ENCODE data around the gene DNMT1. TPM values are rescaled to one million over a fixed set of nuclear protein-coding genes. Genes with fewer than 3 reads are reported as not detected.
A peak's percentile ranks its signal among the peaks of the same experiment; 100 is the strongest.
"Not testable (repeated sequence)": the region's sequence is repeated elsewhere in the genome, so short reads cannot be mapped to it uniquely, and the experiment has no call there.

The DNMT1 gene
- total RNA-seq, 4 donors from 2014 or later = 23.3 to 122 (median 42.0) TPM

DNA sequence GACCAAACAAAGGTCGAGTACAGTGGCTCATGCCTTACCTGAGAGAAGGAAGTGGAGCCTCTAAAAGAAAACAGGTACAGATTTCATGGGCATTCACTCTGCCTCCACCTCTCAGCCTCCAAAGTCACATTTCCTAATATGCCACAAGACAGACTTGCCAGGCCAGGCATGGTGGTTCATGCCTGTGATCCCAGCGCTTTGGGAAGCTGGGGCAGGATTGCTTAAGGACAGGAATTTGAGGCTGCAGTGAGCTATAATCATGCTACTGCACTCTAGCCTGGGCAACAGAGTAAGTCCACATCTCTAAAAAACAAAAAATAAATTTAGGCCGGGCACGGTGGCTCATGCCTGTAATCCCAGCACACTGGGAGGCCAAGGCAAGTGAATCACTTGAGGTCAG, 10.9 kb upstream of the DNMT1 start:
- Histone ChIP-seq H3K27ac (no peak overlapping the region), H3K4me3 (no peak overlapping the region), H3K27me3 (no peaks in the 10 kb centered on the region), H3K36me3 (no peaks in the 10 kb centered on the region), H3K9me3 (no peaks in the 10 kb centered on the region), H3K4me1 (no peaks in the 10 kb centered on the region)
- in situ Hi-C loops (cut with MboI; ENCODE audit: low pct_ligation_motif_present in 1 of 4, low pct_unique_long_range_greater_than_20kb in 1 of 4, low sequenced_read_pairs in 3 of 4) (no loop called here), intact Hi-C loops (cut with DNase I; ENCODE audit: low total_unique reads) (no loop called here)
- TF ChIP-seq, protein P1, sequence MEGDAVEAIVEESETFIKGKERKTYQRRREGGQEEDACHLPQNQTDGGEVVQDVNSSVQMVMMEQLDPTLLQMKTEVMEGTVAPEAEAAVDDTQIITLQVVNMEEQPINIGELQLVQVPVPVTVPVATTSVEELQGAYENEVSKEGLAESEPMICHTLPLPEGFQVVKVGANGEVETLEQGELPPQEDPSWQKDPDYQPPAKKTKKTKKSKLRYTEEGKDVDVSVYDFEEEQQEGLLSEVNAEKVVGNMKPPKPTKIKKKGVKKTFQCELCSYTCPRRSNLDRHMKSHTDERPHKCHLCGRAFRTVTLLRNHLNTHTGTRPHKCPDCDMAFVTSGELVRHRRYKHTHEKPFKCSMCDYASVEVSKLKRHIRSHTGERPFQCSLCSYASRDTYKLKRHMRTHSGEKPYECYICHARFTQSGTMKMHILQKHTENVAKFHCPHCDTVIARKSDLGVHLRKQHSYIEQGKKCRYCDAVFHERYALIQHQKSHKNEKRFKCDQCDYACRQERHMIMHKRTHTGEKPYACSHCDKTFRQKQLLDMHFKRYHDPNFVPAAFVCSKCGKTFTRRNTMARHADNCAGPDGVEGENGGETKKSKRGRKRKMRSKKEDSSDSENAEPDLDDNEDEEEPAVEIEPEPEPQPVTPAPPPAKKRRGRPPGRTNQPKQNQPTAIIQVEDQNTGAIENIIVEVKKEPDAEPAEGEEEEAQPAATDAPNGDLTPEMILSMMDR (IDR thresholded peaks at IDR 0.05) = no peak
- TF ChIP-seq POLR2A (IDR thresholded peaks at IDR 0.05) (no peak), EP300 (IDR thresholded peaks at IDR 0.05; ENCODE audit: low read depth) (no peak), POLR2AphosphoS5 (IDR thresholded peaks at IDR 0.05) (no peak)
- WGBS, 2 donors (ENCODE audit: low coverage in 1 of 2) = 93 to 100% methylated on average over 1 to 4 of the region's 4 CpGs
- no peak for DNase-seq

DNA sequence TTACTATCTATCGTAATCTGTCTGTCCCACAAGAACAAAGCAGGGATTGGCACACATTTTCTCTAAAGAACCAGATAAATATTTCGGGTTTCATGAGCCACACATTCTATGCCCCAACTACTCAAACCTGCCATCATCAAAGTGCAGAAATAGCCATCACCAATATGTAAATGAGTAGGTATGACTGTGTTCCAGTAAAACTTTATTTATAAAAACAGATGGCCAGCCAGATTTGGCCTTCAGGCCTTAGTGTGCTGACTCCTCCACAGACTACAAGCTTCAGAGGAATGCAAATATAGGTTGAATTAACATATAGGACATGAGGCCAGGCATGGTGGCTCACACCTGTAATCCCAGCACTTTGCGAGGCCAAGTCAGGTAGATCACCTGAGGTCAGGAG, 8.9 kb upstream of the DNMT1 start:
- TF ChIP-seq POLR2AphosphoS5 (IDR thresholded peaks at IDR 0.05) (no peak), POLR2A (IDR thresholded peaks at IDR 0.05) (no peak), EP300 (IDR thresholded peaks at IDR 0.05; ENCODE audit: low read depth) (no peak)
- TF ChIP-seq, protein P1 (IDR thresholded peaks at IDR 0.05) = no peak
- in situ Hi-C loops (cut with MboI; ENCODE audit: low pct_ligation_motif_present in 1 of 4, low pct_unique_long_range_greater_than_20kb in 1 of 4, low sequenced_read_pairs in 3 of 4) = no loop called here
- Histone ChIP-seq H3K9me3 (no peaks in the 10 kb centered on the region), H3K27ac (no peak overlapping the region), H3K4me3 (no peak overlapping the region), H3K4me1 (no peaks in the 10 kb centered on the region), H3K36me3 (no peaks in the 10 kb centered on the region), H3K27me3 (no peaks in the 10 kb centered on the region)
- 92 to 100% methylated on average over 1 to 3 of the region's 3 CpGs for WGBS, 2 donors (ENCODE audit: low coverage in 1 of 2)
- no peak for DNase-seq
- intact Hi-C loops (cut with DNase I; ENCODE audit: low total_unique reads) = no loop called here

DNA sequence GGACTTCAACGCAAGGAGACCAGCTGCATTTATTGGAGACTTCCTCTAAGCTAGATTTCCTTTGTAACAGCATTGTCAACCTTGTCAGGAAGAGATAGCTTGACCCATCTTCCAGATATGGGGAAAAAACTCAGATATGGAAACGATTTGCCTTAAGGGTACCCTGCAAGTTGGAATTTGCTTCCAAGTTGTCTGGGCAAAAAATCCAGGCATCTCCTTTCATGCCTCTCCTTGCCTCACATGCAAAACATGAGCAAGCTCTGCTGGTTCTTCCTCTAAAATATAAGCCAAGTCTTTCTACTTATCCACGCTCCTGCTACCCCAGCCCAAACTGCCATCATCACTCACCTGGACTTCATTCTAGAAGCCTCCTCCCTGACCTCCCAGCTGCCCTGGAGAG, 6.4 kb upstream of the DNMT1 start:
- Histone ChIP-seq H3K9me3 (no peaks in the 10 kb centered on the region), H3K4me3 (no peak overlapping the region), H3K4me1 (no peaks in the 10 kb centered on the region), H3K36me3 (no peaks in the 10 kb centered on the region), H3K27ac (no peak overlapping the region), H3K27me3 (no peaks in the 10 kb centered on the region)
- no peak for DNase-seq
- no peak for TF ChIP-seq POLR2AphosphoS5 (IDR thresholded peaks at IDR 0.05)
- no peak for TF ChIP-seq POLR2A (IDR thresholded peaks at IDR 0.05)
- TF ChIP-seq, protein P1 (IDR thresholded peaks at IDR 0.05) = no peak
- TF ChIP-seq EP300 (IDR thresholded peaks at IDR 0.05; ENCODE audit: low read depth) = no peak
- 77 to 82% methylated on average over 2 to 3 of the region's 3 CpGs for WGBS, 2 donors (ENCODE audit: low coverage in 1 of 2)
- intact Hi-C loops (cut with DNase I; ENCODE audit: low total_unique reads) (no loop called here), in situ Hi-C loops (cut with MboI; ENCODE audit: low pct_ligation_motif_present in 1 of 4, low pct_unique_long_range_greater_than_20kb in 1 of 4, low sequenced_read_pairs in 3 of 4) (no loop called here)

- H3K27me3 ChIP-seq; H3K4me3 ChIP-seq; H3K4me1 ChIP-seq; H3K27ac ChIP-seq; H3K36me3 ChIP-seq; H3K9me3 ChIP-seq; in situ Hi-C loops (cut with MboI; ENCODE audit: low pct_ligation_motif_present in 1 of 4, low pct_unique_long_range_greater_than_20kb in 1 of 4, low sequenced_read_pairs in 3 of 4); intact Hi-C loops (cut with DNase I; ENCODE audit: low total_unique reads); DNase-seq: not testable (repeated sequence)
- 88 to 92% methylated on average over 6 to 15 of the region's 15 CpGs for WGBS, 2 donors (ENCODE audit: low coverage in 1 of 2)
These were observed 5.3 kb upstream of the DNMT1 start for GRCh38 chr19:10200101-10200500.

DNA sequence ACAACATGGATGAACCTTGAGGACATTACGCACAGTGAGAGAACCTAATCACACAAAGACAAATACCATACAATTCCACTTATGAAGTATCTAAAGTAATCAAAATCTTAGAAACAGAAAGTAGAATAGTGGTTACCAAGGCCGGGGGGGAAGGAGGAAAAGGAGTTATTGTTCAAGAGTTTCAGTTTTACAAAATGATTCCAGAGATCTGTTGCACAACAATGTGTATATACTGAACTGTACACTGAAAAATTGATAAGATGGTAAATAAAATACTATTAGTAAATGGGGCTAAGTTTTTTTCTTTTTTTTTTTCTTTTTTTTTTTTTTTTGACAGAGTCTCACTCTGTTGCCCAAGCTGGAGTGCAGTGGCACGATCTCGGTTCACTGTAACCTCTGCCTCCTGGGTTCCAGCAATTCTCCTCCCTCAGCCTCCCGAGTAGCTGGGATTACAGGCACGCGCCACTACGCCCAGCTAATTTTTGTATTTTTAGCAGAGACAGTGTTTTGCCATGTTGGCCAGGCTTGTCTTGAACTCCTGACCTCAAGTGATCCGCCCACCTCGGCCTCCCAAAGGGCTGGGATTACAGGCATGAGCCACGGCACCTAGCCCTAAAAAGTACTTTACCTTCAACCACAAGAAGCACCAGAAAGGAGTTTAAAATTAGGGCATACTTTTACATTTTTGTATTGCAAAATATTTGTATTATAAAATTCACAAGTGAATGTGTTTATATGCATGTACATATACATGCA, 4.3 kb upstream of the DNMT1 start:
- H3K27me3 ChIP-seq; H3K4me1 ChIP-seq; DNase-seq; H3K9me3 ChIP-seq; intact Hi-C loops (cut with DNase I; ENCODE audit: low total_unique reads); H3K36me3 ChIP-seq: not testable (repeated sequence)
- Histone ChIP-seq H3K4me3 (peak overlapping the region in 1 of 4 donors; percentile 3), H3K27ac (peak overlapping the region in 1 of 4 donors; percentile 62)
- in situ Hi-C loops (cut with MboI; ENCODE audit: low pct_ligation_motif_present in 1 of 4, low pct_unique_long_range_greater_than_20kb in 1 of 4, low sequenced_read_pairs in 3 of 4) = loop anchor here in 1 of 4 donors (10.0 kb wide), 1 partner anchor 46 kb away; no protein-coding TSS in a partner anchor
- 49 to 54% methylated on average over 2 to 11 of the region's 11 CpGs for WGBS, 2 donors (ENCODE audit: low coverage in 1 of 2)

All from transverse colon (tissue), 4 donors.